ENCODE data around the gene NNAT.

- no peak for TF ChIP-seq CTCF (IDR thresholded peaks at IDR 0.05)
- TF ChIP-seq POLR2A (IDR thresholded peaks at IDR 0.05) = no peak
Measured at GRCh38 chr20:37531856-37532255, 10.8 kb downstream of the NNAT start.

Data from Peyer's patch (tissue), 4 donors.